Fibroblast of skin of right biceps (primary cell): ENCODE results near the gene PLAAT3.
"Not testable (repeated sequence)": the region's sequence is repeated elsewhere in the genome, so short reads cannot be mapped to it uniquely, and the experiment has no call there.

Source experiments
- DNase-seq: peaks from one replicate; pipeline ENCODE4 v3.0.0-alpha.2; 2013

The PLAAT3 gene

GRCh38 chr11:63535734-63536133 is 78.5 kb downstream of the PLAAT3 start:
- no peak for DNase-seq

GRCh38 chr11:63534895-63535461 is 79.3 kb downstream of the PLAAT3 start:
- DNase-seq = no peak

GRCh38 chr11:63534076-63534475 is 80.2 kb downstream of the PLAAT3 start:
- DNase-seq = no peak

GRCh38 chr11:63532799-63533475 is 81.3 kb downstream of the PLAAT3 start:
- DNase-seq = no peak

- DNase-seq = no peak
These were observed 82.1 kb downstream of the PLAAT3 start for GRCh38 chr11:63532117-63532516.

GRCh38 chr11:63531074-63531792 is 83.0 kb downstream of the PLAAT3 start:
- peak; percentile 86 for DNase-seq

- DNase-seq = no peak
These were observed 84.2 kb downstream of the PLAAT3 start for GRCh38 chr11:63530021-63530420.

- DNase-seq = not testable (repeated sequence)
These were observed 84.9 kb downstream of the PLAAT3 start for GRCh38 chr11:63529373-63529772.

GRCh38 chr11:63528729-63529278 is 85.4 kb downstream of the PLAAT3 start:
- not testable (repeated sequence) for DNase-seq

- not testable (repeated sequence) for DNase-seq
These were observed 86.1 kb downstream of the PLAAT3 start for GRCh38 chr11:63528156-63528555.

GRCh38 chr11:63527667-63528066 is 86.6 kb downstream of the PLAAT3 start:
- DNase-seq = no peak
